ENCODE data around the gene ADGRG1.
"Not testable (repeated sequence)": the region's sequence is repeated elsewhere in the genome, so short reads cannot be mapped to it uniquely, and the experiment has no call there.

Gene ADGRG1

GRCh38 chr16:57666353-57667047, 38.1 kb downstream of the ADGRG1 start:
- no peak for DNase-seq (ENCODE audit: low spot score)

- no peak for DNase-seq (ENCODE audit: low spot score)
These were observed 38.7 kb downstream of the ADGRG1 start for GRCh38 chr16:57667048-57667525.

GRCh38 chr16:57667526-57668262, 39.3 kb downstream of the ADGRG1 start:
- DNase-seq (ENCODE audit: low spot score): no peak

- no peak for DNase-seq (ENCODE audit: low spot score)
These were observed 39.8 kb downstream of the ADGRG1 start, which contains the start of gene ADGRG3 for GRCh38 chr16:57668263-57668571. TSS of gene ADGRG3 (plus strand) at chr16:57668306. CDS start at chr16:57668348, 42 bp downstream.

- DNase-seq (ENCODE audit: low spot score): no peak
These were observed 40.4 kb downstream of the ADGRG1 start for GRCh38 chr16:57668630-57669475.

- no peak for DNase-seq (ENCODE audit: low spot score)
These were observed 41.2 kb downstream of the ADGRG1 start for GRCh38 chr16:57669476-57670162.

- no peak for DNase-seq (ENCODE audit: low spot score)
These were observed 41.8 kb downstream of the ADGRG1 start for GRCh38 chr16:57670196-57670595.

- not testable (repeated sequence) for DNase-seq (ENCODE audit: low spot score)
These were observed 43.0 kb downstream of the ADGRG1 start for GRCh38 chr16:57671451-57671850.

- no peak for DNase-seq (ENCODE audit: low spot score)
These were observed 44.0 kb downstream of the ADGRG1 start for GRCh38 chr16:57672416-57672815.

GRCh38 chr16:57672824-57673223, 44.4 kb downstream of the ADGRG1 start:
- no peak for DNase-seq (ENCODE audit: low spot score)

GRCh38 chr16:57675741-57676551, 47.5 kb downstream of the ADGRG1 start:
- DNase-seq (ENCODE audit: low spot score): no peak

GRCh38 chr16:57676553-57677085, 48.2 kb downstream of the ADGRG1 start:
- DNase-seq (ENCODE audit: low spot score): no peak

GRCh38 chr16:57677622-57678369, 49.4 kb downstream of the ADGRG1 start:
- no peak for DNase-seq (ENCODE audit: low spot score)

GRCh38 chr16:57679016-57679415, 50.6 kb downstream of the ADGRG1 start:
- DNase-seq (ENCODE audit: low spot score): no peak

GRCh38 chr16:57679767-57680482, 51.5 kb downstream of the ADGRG1 start:
- no peak for DNase-seq (ENCODE audit: low spot score)

- DNase-seq (ENCODE audit: low spot score): no peak
These were observed 52.5 kb downstream of the ADGRG1 start for GRCh38 chr16:57680842-57681375.

- no peak for DNase-seq (ENCODE audit: low spot score)
These were observed 53.7 kb downstream of the ADGRG1 start for GRCh38 chr16:57681950-57682728.
